NT2/D1 (cell line): Measurements from ENCODE around the gene COL11A1.

ENCODE experiments used
- YY1 ChIP-seq: IDR thresholded peaks from 2 replicates; pipeline ENCODE4 v1.6.1; 2011; ENCODE audit not compliant: insufficient read length, insufficient read depth
- ZNF274 ChIP-seq: IDR thresholded peaks from 2 replicates; pipeline ENCODE4 v1.6.1; 2011; ENCODE audit warnings: mild to moderate bottlenecking, low read depth, low read length

- TF ChIP-seq ZNF274 = no peak
- no peak for TF ChIP-seq YY1
These were observed 464 bp downstream of the COL11A1 start for GRCh38 chr1:103107741-103108375.
